ENCODE measurements around the gene EVA1A.
"Not testable (repeated sequence)": the region's sequence is repeated elsewhere in the genome, so short reads cannot be mapped to it uniquely, and the experiment has no call there.

EVA1A gene

GRCh38 chr2:75484840-75485239, 75.9 kb downstream of the EVA1A start:
- no peak for DNase-seq (ENCODE audit: low read depth, low spot score)

- no peak for DNase-seq (ENCODE audit: low read depth, low spot score)
Observed at GRCh38 chr2:75483878-75484277, 76.9 kb downstream of the EVA1A start.

GRCh38 chr2:75482398-75482797, 78.3 kb downstream of the EVA1A start:
- DNase-seq (ENCODE audit: low read depth, low spot score) = no peak

GRCh38 chr2:75480971-75481836, 79.5 kb downstream of the EVA1A start:
- DNase-seq (ENCODE audit: low read depth, low spot score) = no peak

GRCh38 chr2:75477696-75478095, 83.0 kb downstream of the EVA1A start:
- not testable (repeated sequence) for DNase-seq (ENCODE audit: low read depth, low spot score)

- peak; percentile 66 for DNase-seq (ENCODE audit: low read depth, low spot score)
Observed at GRCh38 chr2:75476761-75477160, 84.0 kb downstream of the EVA1A start.

- no peak for DNase-seq (ENCODE audit: low read depth, low spot score)
Observed at GRCh38 chr2:75475976-75476375, 84.8 kb downstream of the EVA1A start.

- DNase-seq (ENCODE audit: low read depth, low spot score) = no peak
Observed at GRCh38 chr2:75475049-75475448, 85.7 kb downstream of the EVA1A start.

GRCh38 chr2:75474115-75474514, 86.6 kb downstream of the EVA1A start:
- no peak for DNase-seq (ENCODE audit: low read depth, low spot score)

GRCh38 chr2:75466708-75467311, 93.9 kb downstream of the EVA1A start:
- DNase-seq (ENCODE audit: low read depth, low spot score) = peak; percentile 55

GRCh38 chr2:75465317-75465984, 95.3 kb downstream of the EVA1A start:
- DNase-seq (ENCODE audit: low read depth, low spot score) = peak; percentile 71

GRCh38 chr2:75464348-75464946, 96.3 kb downstream of the EVA1A start:
- DNase-seq (ENCODE audit: low read depth, low spot score) = peak; percentile 52

- no peak for DNase-seq (ENCODE audit: low read depth, low spot score)
Observed at GRCh38 chr2:75462721-75463120, 98.0 kb downstream of the EVA1A start.

- no peak for DNase-seq (ENCODE audit: low read depth, low spot score)
Observed at GRCh38 chr2:75462206-75462605, 98.5 kb downstream of the EVA1A start.

GRCh38 chr2:75460630-75461029, 100.1 kb downstream of the EVA1A start:
- no peak for DNase-seq (ENCODE audit: low read depth, low spot score)

GRCh38 chr2:75459565-75460310, 101.0 kb downstream of the EVA1A start:
- peak; percentile 64 for DNase-seq (ENCODE audit: low read depth, low spot score)

GRCh38 chr2:75458201-75458600, 102.5 kb downstream of the EVA1A start:
- no peak for DNase-seq (ENCODE audit: low read depth, low spot score)

- DNase-seq (ENCODE audit: low read depth, low spot score) = no peak
Observed at GRCh38 chr2:75456825-75457224, 103.9 kb downstream of the EVA1A start.

- DNase-seq (ENCODE audit: low read depth, low spot score) = no peak
Observed at GRCh38 chr2:75456111-75456510, 104.6 kb downstream of the EVA1A start.

- DNase-seq (ENCODE audit: low read depth, low spot score) = no peak
Observed at GRCh38 chr2:75454241-75454620, 106.5 kb downstream of the EVA1A start.

All from astrocyte of the hippocampus (primary cell).